Endothelial cell of hepatic sinusoid (primary cell): ENCODE measurements around the gene ULBP3.
"Not testable (repeated sequence)": the region's sequence is repeated elsewhere in the genome, so short reads cannot be mapped to it uniquely, and the experiment has no call there.

Source experiments
- in situ Hi-C: cut with HindIII; loops from 2 replicates; pipeline ENCODE4 v1.10.0; 2017; ENCODE audit warnings: low sequenced_read_pairs

The ULBP3 gene

DNA sequence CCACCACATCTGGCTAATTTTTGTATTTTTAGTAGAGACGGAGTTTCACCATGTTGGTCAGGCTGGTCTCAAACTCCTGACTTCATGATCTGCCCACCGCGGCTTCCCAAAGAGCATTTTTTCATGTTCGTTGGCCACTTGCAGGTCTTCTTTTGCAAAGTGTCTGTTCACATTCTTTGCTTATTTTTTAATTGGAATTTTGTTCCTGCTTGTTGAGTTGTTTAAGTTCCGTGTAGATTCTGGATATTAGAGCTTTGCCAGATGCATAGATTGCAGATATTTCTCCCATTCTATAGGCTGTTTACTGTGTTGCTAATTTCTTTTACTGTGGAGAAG, 51.8 kb downstream of the ULBP3 start:
- in situ Hi-C loops, result not testable (repeated sequence)

DNA sequence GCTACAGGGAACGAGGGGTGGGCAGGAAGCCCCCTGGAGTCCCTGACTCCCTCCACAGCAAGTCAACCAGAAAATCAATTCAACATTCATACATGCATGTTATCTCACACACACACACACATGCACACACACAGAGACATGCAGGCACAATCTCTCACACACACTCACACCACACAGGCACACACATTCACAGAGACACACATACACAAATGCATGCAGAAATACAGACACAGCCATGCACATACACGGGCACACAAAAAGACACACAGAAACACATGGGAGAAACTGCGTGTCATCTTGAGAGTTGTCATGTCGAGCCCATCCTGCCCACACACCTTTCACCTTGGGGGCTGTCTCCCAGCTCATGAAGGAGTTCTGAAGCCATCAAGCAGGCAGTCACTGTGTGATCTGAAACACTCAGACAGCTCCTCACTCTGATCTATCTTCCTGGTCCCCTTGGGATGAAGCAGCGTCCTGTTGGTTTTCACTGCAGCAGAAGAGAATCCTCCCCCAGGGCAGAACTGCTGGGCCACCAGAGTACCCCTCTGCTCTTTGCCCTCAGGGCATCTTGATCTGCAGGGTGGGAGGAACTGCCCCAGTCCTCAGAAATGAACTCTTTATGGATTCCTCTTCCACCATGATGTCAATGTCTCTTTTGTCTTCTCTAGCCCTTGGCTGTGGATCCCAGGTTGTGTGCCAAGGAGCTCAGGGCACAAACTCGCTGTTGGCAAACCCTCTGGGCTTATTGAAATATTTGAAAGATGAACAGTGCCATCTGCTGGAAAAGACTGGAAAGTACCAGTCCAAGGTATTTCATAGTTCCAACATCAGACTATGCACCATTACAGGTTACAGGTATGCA, 52.4 kb downstream of the ULBP3 start:
- in situ Hi-C loops, result no loop called here

DNA sequence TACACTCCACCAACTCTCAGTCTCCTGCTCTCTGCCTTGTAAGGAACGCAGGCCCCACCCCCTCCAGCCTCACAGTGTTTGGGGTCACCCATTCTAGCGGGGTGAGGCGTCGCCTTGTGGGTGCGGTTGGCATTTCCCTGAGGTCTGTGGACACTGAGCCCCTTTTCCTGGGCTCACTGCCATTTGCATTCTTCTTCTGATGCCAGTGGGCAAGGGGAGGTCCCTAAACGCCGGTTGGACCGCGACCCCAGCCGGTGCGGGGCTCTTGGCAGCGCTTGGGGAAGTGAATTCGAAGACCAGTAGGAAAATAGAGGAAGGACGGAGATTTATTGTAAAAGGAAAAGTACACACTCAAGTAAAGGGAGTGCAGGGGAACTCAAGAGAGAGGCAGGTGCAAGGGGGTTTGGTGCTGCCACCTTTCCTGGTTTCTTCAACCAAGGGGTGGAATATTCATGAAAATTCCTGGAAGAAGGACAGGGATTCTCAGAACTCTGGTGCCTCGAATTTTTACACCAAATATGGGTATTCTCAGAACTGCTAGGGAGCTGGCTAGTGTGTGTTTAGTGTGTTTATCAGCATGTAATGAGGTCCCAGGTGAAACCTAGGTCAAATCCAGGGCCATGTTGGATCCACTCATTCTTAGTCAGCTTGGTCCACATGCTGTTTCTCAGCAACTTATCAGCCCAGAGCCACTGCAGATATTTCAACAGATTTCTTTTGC, 53.5 kb downstream of the ULBP3 start:
- in situ Hi-C loops, result not testable (repeated sequence)

DNA sequence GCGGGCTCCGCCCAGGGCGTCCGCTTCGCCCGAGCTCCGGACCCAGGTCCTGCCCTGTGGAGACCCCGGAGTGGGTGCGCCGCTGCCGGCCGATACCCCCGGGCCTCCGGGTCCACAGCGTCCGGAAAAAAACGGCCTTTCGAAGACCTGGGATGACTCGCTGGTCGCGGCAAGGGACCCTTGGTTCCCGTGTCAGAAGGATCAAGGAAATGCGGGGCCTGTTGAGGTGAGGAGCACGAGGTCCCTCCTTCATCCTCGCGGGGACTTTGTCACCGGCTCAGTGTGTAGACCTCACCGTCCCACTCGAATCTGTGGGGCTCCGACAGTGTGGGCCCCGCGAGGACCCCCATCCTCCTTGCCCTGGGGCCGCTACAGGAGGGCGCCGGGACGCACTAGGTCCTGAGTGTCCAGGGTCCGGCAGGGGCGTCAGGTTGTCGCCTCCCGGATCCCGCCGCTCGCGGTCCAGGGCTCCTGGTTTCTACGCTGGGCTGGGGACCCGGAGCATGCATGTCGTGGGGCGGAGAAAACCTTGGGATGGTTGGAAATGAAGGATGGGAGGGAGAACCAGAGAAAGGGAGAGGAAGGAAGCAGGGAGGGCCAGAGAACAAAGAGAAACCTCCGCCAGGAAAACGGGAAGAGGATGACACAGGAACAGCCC, 54.2 kb downstream of the ULBP3 start:
- in situ Hi-C loops, result not testable (repeated sequence)

DNA sequence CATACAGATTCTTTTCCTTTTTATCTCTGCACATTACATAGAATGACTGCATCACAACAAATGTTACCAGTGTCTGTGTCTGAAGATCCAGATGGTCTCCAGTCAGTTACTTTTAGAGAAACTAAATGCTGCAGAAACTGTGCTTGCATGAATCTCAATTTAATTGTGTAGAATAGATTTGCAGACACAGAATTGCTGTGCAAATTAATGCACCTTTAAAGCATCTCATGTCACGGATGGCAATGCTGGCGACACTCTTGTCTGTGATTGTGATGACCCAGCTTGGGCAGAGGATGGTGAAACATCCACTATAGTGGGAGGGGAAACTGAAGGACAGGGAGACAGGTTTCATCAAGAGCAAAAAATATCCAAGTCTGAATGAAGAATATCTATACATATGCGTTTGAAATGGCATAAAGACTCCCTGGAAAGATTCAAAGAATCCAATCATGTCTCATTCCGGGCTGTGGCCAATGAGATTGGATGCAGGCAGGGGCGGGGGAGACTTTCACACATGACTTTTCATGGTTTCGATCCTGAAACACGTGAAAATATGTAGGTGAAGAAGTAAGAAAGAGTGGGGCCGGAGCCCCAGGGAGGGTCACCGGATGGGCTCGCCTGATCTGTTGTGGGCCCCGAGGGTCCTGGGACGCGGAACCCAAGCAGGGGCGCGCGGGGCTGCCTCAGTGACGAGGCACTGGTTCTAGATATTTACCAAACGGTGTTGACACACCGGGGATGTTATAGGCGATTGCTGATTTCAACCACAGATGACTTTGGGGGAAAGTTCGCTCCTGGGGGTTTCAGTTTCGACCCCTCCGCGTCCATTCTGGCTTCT, 54.9 kb downstream of the ULBP3 start:
- in situ Hi-C loops, result not testable (repeated sequence)

DNA sequence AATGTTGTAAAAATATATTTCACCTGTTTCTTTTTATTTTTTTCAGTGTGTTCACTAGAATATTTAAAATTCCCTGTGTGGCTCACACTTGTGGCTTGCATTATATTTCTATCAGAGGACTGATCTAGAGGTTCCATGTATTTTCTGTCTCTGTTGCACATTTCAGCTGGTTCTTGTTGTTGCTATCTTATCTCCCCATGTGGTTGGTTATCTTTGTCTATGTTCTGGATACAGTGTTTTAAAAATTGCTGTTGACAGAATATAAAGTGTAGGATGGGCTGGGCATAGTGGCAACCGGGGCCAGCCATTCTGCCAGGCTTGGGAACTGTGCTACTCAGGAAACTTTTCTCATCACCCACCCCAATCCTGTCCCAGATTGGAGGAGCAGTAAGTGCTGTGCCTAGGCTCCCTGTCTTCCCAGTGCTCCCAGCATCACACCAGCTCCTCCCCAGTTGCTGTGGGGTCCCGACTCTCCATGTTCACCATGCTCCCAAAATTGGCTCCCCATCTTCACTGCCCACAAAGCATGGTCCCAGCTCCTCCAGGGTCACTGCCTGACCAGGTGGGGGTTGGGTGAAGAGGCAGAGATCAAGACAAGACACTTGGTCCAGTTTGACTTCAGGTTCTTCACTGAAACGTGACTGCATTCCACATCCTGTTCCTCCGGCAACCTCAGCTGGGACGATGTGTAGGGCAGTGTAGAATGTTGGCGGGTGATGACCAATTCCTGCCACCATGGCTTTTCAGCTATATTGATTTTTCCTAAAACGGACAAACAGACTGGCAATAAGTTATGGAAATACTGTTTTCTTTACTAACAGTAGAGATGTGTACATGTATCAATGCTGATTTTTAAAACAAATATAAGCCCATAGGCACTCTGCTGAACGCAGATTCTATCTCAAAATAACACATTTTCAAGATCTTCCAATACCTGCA, 55.8 kb downstream of the ULBP3 start:
- in situ Hi-C loops, result not testable (repeated sequence)
